ENCODE results near the gene PLCG2.

DNA sequence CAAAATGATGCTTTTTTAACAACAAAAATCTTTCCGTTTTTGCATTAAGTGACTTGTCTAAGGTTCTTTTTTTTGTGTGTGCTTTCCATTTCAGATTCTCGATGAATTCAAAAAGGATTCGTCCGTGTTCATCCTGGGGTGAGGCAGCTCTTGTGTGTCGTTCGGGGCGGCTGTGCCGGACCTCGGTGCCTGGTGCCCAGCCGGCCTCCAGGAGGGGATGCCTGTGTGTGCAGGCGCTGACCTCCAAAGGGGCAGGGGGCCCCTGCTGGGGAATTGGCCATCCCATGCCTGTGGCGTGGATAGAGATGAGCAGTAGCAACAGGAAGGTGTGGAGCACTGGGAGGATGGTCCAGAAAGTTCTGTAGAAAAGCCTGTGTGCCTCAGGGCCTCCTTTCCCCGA lies 101.7 kb downstream of the PLCG2 start:
- TF ChIP-seq, protein P1, sequence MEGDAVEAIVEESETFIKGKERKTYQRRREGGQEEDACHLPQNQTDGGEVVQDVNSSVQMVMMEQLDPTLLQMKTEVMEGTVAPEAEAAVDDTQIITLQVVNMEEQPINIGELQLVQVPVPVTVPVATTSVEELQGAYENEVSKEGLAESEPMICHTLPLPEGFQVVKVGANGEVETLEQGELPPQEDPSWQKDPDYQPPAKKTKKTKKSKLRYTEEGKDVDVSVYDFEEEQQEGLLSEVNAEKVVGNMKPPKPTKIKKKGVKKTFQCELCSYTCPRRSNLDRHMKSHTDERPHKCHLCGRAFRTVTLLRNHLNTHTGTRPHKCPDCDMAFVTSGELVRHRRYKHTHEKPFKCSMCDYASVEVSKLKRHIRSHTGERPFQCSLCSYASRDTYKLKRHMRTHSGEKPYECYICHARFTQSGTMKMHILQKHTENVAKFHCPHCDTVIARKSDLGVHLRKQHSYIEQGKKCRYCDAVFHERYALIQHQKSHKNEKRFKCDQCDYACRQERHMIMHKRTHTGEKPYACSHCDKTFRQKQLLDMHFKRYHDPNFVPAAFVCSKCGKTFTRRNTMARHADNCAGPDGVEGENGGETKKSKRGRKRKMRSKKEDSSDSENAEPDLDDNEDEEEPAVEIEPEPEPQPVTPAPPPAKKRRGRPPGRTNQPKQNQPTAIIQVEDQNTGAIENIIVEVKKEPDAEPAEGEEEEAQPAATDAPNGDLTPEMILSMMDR (IDR thresholded peaks at IDR 0.05; ENCODE audit: control extremely low read depth in 1 of 3, insufficient read depth in 1 of 3, low read depth in 1 of 3, low read length in 3 of 3): no peak
- no peak for TF ChIP-seq TAF1 (IDR thresholded peaks at IDR 0.05; ENCODE audit: low read depth, low read length)
- TF ChIP-seq, protein P2, sequence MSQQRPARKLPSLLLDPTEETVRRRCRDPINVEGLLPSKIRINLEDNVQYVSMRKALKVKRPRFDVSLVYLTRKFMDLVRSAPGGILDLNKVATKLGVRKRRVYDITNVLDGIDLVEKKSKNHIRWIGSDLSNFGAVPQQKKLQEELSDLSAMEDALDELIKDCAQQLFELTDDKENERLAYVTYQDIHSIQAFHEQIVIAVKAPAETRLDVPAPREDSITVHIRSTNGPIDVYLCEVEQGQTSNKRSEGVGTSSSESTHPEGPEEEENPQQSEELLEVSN (IDR thresholded peaks at IDR 0.05): no peak
- no peak for TF ChIP-seq EZH2 (IDR thresholded peaks at IDR 0.05; ENCODE audit: low read depth, low read length, severe bottlenecking)
